Smooth muscle cell (in vitro differentiated cells): ENCODE results near the gene TMEM121B. TPM values are rescaled to one million over a fixed set of nuclear protein-coding genes. Genes with fewer than 3 reads are reported as not detected.

Experiments used
- DNase-seq: peaks from one replicate; lab custom pipeline; 2025; ENCODE audit not compliant: unreplicated experiment; lab: John Stamatoyannopoulos, UW
- H2AFZ ChIP-seq: fragments of 200-600 bp; sonication (generic); 2 replicates; pipeline ENCODE4 v1.6.0; 2016; ENCODE audit warnings: antibody characterized with exemption, low read depth, mild to moderate bottlenecking
- H3F3A ChIP-seq: fragments of 200-600 bp; sonication (generic); 2 replicates; pipeline ENCODE4 v1.6.0; 2017; ENCODE audit warnings: antibody characterized with exemption, low read depth
- H3K27ac ChIP-seq: fragments of 200-600 bp; sonication (generic); 2 replicates; pipeline ENCODE4 v1.5.1; 2016; ENCODE audit warnings: low read depth, mild to moderate bottlenecking
- H3K27me3 ChIP-seq: fragments of 200-600 bp; sonication (generic); 2 replicates; pipeline ENCODE4 v1.6.1; 2016; ENCODE audit warnings: low read depth, mild to moderate bottlenecking
- H3K36me3 ChIP-seq: fragments of 200-600 bp; sonication (generic); 2 replicates; pipeline ENCODE4 v1.5.1; 2016; ENCODE audit warnings: low read depth
- H3K4me1 ChIP-seq: fragments of 200-600 bp; sonication (generic); 2 replicates; pipeline ENCODE4 v1.5.1; 2016; ENCODE audit warnings: low read depth
- H3K4me2 ChIP-seq: fragments of 200-600 bp; sonication (generic); 2 replicates; pipeline ENCODE4 v1.6.0; 2016; ENCODE audit warnings: mild to moderate bottlenecking
- H3K4me3 ChIP-seq: fragments of 200-600 bp; sonication (generic); 2 replicates; pipeline ENCODE4 v1.5.1; 2016; ENCODE audit warnings: mild to moderate bottlenecking
- H3K79me2 ChIP-seq: fragments of 200-600 bp; sonication (generic); 2 replicates; pipeline ENCODE4 v1.6.0; 2016; ENCODE audit warnings: low read depth, mild to moderate bottlenecking
- H3K9ac ChIP-seq: fragments of 200-600 bp; sonication (generic); 2 replicates; pipeline ENCODE4 v1.6.0; 2016; ENCODE audit warnings: low read depth
- H3K9me3 ChIP-seq: fragments of 200-600 bp; sonication (generic); replicated peaks from 2 replicates; pipeline ENCODE4 v1.5.1; 2016; ENCODE audit warnings: low read depth
- H4K20me1 ChIP-seq: fragments of 200-600 bp; sonication (generic); 2 replicates; pipeline ENCODE4 v1.6.0; 2016; ENCODE audit warnings: low read depth
- WGBS: methylation state at CpG from one replicate; pipeline ENCODE4 v1.1.7; 2016; ENCODE audit warnings: low lambda C conversion rate; 5-methylcytosine and 5-hydroxymethylcytosine counted together
- polyA plus RNA-seq: library from polyadenylated mRNA; unstranded; fragments of >200 nt; fragmentation: Nextera tagmentation; extraction: Ambion mirVana; gene quantifications from 2 replicates; pipeline ENCODE4 v1.2.1, GENCODE V29; 2016
- total RNA-seq: library from RNA; depleted of rRNA; stranded (reverse); fragments of >200 nt; gene quantifications from 2 replicates; pipeline ENCODE4 v1.2.3, GENCODE V29; 2014
- TF ChIP-seq, protein P1 (sequence below): fragments of 200-600 bp; sonication (generic); IDR thresholded peaks from 2 replicates; pipeline ENCODE4 v1.5.1; 2017; ENCODE audit warnings: borderline replicate concordance, mild to moderate bottlenecking, antibody characterized with exemption; ENCODE audit not compliant: insufficient read depth, poor library complexity, severe bottlenecking

TMEM121B gene
- total and polyA plus RNA-seq, 2 experiments from 2014 or later = 0.09 to 0.15 TPM

GRCh38 chr22:17109976-17110375 is 11.2 kb downstream of the TMEM121B start:
- no peaks in the 10 kb centered on the region for H3K27me3 ChIP-seq
- no peaks in the 10 kb centered on the region for H3K36me3 ChIP-seq
- H3K27ac ChIP-seq = no peak overlapping the region
- no peaks in the 10 kb centered on the region for H3K79me2 ChIP-seq
- H4K20me1 ChIP-seq = no peaks in the 10 kb centered on the region
- H3F3A ChIP-seq = no peaks in the 10 kb centered on the region
- H2AFZ ChIP-seq = no peak overlapping the region
- no peaks in the 10 kb centered on the region for H3K9me3 ChIP-seq
- TF ChIP-seq, protein P1, sequence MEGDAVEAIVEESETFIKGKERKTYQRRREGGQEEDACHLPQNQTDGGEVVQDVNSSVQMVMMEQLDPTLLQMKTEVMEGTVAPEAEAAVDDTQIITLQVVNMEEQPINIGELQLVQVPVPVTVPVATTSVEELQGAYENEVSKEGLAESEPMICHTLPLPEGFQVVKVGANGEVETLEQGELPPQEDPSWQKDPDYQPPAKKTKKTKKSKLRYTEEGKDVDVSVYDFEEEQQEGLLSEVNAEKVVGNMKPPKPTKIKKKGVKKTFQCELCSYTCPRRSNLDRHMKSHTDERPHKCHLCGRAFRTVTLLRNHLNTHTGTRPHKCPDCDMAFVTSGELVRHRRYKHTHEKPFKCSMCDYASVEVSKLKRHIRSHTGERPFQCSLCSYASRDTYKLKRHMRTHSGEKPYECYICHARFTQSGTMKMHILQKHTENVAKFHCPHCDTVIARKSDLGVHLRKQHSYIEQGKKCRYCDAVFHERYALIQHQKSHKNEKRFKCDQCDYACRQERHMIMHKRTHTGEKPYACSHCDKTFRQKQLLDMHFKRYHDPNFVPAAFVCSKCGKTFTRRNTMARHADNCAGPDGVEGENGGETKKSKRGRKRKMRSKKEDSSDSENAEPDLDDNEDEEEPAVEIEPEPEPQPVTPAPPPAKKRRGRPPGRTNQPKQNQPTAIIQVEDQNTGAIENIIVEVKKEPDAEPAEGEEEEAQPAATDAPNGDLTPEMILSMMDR = no peak
- no peak for DNase-seq
- H3K4me2 ChIP-seq = no peak overlapping the region
- H3K4me1 ChIP-seq = no peaks in the 10 kb centered on the region
- H3K9ac ChIP-seq = no peak overlapping the region
- no peak overlapping the region for H3K4me3 ChIP-seq
- 93% methylated on average over 16 of the region's 16 CpGs for WGBS

DNA sequence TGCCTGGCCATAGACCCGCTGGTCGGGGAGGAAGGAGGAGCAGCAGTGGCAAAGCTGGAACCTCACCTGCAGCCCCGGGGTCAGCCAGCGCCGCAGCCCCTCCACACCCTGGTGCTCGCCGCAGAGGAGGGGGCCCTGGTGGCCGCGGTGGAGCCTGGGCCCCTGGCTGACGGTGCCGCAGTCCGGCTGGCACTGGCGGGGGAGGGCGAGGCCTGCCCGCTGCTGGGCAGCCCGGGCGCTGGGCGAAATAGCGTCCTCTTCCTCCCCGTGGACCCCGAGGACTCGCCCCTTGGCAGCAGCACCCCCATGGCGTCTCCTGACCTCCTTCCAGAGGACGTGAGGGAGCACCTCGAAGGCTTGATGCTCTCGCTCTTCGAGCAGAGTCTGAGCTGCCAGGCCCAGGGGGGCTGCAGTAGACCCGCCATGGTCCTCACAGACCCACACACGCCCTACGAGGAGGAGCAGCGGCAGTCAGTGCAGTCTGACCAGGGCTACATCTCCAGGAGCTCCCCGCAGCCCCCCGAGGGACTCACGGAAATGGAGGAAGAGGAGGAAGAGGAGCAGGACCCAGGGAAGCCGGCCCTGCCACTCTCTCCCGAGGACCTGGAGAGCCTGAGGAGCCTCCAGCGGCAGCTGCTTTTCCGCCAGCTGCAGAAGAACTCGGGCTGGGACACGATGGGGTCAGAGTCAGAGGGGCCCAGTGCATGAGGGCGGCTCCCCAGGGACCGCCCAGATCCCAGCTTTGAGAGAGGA is 11.9 kb downstream of the TMEM121B start:
- no peaks in the 10 kb centered on the region for H3K4me1 ChIP-seq
- DNase-seq = no peak
- no peaks in the 10 kb centered on the region for H3K9me3 ChIP-seq
- H3K27me3 ChIP-seq = no peaks in the 10 kb centered on the region
- H3K27ac ChIP-seq = no peak overlapping the region
- WGBS = 98% methylated on average over 42 of the region's 42 CpGs
- no peak overlapping the region for H3K4me3 ChIP-seq
- TF ChIP-seq, protein P1 = no peak
- no peaks in the 10 kb centered on the region for H4K20me1 ChIP-seq
- H3K4me2 ChIP-seq = no peak overlapping the region
- no peaks in the 10 kb centered on the region for H3F3A ChIP-seq
- H3K9ac ChIP-seq = no peak overlapping the region
- H3K79me2 ChIP-seq = no peaks in the 10 kb centered on the region
- no peak overlapping the region for H2AFZ ChIP-seq
- no peaks in the 10 kb centered on the region for H3K36me3 ChIP-seq

DNA sequence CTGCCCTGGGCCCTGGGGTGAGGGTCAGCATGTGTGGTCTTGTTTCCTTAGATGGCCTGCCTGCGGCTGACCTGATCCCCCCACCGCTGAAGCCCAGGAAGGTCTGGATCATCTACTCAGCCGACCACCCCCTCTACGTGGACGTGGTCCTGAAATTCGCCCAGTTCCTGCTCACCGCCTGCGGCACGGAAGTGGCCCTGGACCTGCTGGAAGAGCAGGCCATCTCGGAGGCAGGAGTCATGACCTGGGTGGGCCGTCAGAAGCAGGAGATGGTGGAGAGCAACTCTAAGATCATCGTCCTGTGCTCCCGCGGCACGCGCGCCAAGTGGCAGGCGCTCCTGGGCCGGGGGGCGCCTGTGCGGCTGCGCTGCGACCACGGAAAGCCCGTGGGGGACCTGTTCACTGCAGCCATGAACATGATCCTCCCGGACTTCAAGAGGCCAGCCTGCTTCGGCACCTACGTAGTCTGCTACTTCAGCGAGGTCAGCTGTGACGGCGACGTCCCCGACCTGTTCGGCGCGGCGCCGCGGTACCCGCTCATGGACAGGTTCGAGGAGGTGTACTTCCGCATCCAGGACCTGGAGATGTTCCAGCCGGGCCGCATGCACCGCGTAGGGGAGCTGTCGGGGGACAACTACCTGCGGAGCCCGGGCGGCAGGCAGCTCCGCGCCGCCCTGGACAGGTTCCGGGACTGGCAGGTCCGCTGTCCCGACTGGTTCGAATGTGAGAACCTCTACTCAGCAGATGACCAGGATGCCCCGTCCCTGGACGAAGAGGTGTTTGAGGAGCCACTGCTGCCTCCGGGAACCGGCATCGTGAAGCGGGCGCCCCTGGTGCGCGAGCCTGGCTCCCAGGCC is 12.7 kb downstream of the TMEM121B start:
- no peaks in the 10 kb centered on the region for H3K79me2 ChIP-seq
- TF ChIP-seq, protein P1 = no peak
- H4K20me1 ChIP-seq = no peaks in the 10 kb centered on the region
- H3K9ac ChIP-seq = no peak overlapping the region
- WGBS = 98% methylated on average over 66 of the region's 66 CpGs
- no peak overlapping the region for H3K27ac ChIP-seq
- H3F3A ChIP-seq = no peaks in the 10 kb centered on the region
- no peak overlapping the region for H2AFZ ChIP-seq
- no peaks in the 10 kb centered on the region for H3K36me3 ChIP-seq
- H3K4me3 ChIP-seq = no peak overlapping the region
- no peaks in the 10 kb centered on the region for H3K4me1 ChIP-seq
- H3K4me2 ChIP-seq = no peak overlapping the region
- no peaks in the 10 kb centered on the region for H3K9me3 ChIP-seq
- DNase-seq = no peak
- no peaks in the 10 kb centered on the region for H3K27me3 ChIP-seq
